Activated naive CD4-positive, alpha-beta T cell treated with anti-CD3 and anti-CD28 coated beads for 36 hours (primary cell): ENCODE results near the gene YWHAQ. TPM values are rescaled to one million over a fixed set of nuclear protein-coding genes. Genes with fewer than 3 reads are reported as not detected.

Experiments used
- CTCF ChIA-PET: fragments of 350-600 bp; sonication (Branson Sonifier 250); formaldehyde crosslinking; loops from one replicate; lab custom pipeline; 2021; ENCODE audit warnings: antibody characterized with exemption; lab: Charles Lee
- DNase-seq: peaks from one replicate; pipeline ENCODE4 v3.0.0-alpha.2; 2020
- H3K27ac Mint-ChIP-seq: one replicate; pipeline ENCODE4 v1.8.0; 2021; ENCODE audit warnings: mild to moderate bottlenecking, mixed read lengths
- H3K27me3 Mint-ChIP-seq: one replicate; pipeline ENCODE4 v1.8.0; 2021; ENCODE audit warnings: low read depth, mixed read lengths
- H3K36me3 Mint-ChIP-seq: one replicate; pipeline ENCODE4 v1.8.0; 2021; ENCODE audit warnings: low read depth, mixed read lengths
- H3K4me1 Mint-ChIP-seq: one replicate; pipeline ENCODE4 v1.8.0; 2021; ENCODE audit warnings: low read depth, mixed read lengths
- H3K4me3 Mint-ChIP-seq: one replicate; pipeline ENCODE4 v1.8.0; 2021; ENCODE audit warnings: mild to moderate bottlenecking, moderate library complexity, mixed read lengths
- H3K9me3 Mint-ChIP-seq: one replicate; pipeline ENCODE4 v1.8.0; 2021; ENCODE audit warnings: mixed read lengths
- intact Hi-C: fragments of 100-400 bp; cut with micrococcal nuclease; formaldehyde crosslinking; loops from one replicate; pipeline ENCODE4 v1.15.1; 2023
- total RNA-seq, 2 experiments: library from RNA; stranded (reverse); gene quantifications; one replicate each; pipeline ENCODE4 v1.2.3, GENCODE V29; 2021

Gene YWHAQ
- total RNA-seq, 2 experiments from 2014 or later, result 248 to 261 TPM

DNA sequence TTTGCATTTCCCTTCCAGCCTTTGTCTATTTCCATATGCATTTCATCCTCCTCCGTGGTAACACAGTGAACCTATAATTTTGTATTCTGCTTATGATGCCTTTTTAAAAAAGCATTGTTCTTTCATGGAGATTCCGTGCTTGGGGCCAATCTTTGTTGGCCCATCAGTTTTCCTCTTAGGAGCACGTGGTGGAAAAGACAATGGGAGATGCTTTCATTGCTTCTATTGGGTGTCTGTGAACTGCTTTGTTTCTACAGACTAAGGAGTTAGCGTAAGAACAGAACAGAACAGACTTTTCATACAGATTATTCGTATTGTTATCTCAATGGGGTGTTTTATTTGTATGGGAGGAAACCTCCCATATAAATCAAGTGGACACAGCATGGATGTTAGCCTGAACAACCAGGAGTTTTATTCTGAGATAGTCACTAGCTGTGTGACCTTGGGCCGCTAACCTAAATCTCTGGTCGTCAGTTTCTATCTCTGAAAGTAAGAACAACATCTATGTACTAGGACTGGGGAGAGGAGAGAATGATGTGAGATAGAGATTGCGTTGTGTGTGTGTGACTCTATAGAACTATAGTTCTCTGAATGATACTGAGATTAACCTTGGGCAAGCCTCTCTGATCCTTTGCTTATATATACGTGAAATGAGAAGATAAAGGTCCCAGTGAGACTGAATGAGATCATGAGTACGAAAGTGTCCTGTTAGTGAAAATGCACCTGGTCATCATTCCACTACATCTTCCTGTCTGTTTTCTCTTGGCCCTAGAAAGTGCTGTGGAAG, 22.9 kb upstream of the YWHAQ start:
- Mint-ChIP-seq H3K4me3 (no peak overlapping the region), H3K27ac (no peak overlapping the region), H3K9me3 (no peaks in the 10 kb centered on the region), H3K36me3 (no peaks in the 10 kb centered on the region), H3K27me3 (no peaks in the 10 kb centered on the region), H3K4me1 (peaks cover 19% of the 10 kb centered on the region)
- CTCF ChIA-PET, result no interaction called here
- intact Hi-C loops, result loop anchor here (2.0 kb wide), 1 partner anchor 99 kb away; no protein-coding TSS in a partner anchor
- no peak for DNase-seq

DNA sequence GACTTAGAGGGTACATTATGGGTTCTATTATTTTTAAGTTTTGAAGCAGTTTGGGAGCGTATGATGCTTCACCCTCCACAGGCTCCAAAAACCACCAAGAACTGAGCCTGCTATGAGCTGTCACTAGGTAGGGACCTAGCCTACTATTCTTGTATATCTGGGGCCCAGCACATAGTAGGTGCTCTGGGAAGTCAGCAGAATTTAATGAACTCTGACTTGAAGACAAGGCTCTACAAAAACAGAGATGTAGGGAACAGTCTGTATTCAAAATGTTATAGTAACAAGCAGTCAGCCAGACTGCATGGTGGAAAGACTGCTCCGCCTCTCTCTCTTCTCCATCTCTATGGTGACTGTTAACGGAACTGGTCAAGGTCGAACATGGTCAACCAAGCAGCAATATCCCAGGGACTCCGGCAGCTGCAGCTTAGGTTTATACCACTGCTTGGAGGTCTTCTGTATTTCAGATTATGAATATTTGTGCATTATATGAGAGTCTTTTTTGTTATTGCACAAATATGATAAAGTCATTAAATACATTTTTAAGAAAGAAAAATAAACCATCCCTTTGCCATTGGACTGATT, 22.2 kb upstream of the YWHAQ start:
- CTCF ChIA-PET, result no interaction called here
- no peak overlapping the region for H3K4me3 Mint-ChIP-seq
- no peaks in the 10 kb centered on the region for H3K9me3 Mint-ChIP-seq
- intact Hi-C loops, result no loop called here
- DNase-seq, result no peak
- no peaks in the 10 kb centered on the region for H3K27me3 Mint-ChIP-seq
- H3K4me1 Mint-ChIP-seq, result peaks cover 19% of the 10 kb centered on the region
- H3K27ac Mint-ChIP-seq, result no peak overlapping the region
- H3K36me3 Mint-ChIP-seq, result no peaks in the 10 kb centered on the region

DNA sequence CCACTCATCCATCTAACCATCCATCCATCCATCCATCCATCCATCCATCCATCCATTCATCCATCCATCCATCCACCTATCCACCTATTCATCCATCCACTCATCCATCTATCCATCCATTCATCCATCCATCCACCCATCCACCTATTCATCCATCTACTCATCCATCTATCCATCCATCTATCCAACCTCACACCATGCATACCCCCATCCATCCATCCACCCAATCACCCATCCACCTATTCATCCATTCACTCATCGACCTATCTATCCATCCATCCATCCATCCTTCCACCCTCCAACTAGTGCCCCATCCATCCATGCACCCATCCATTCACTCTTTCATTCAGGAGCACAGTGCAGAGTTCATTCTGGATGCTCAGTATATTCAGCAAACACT, 21.5 kb upstream of the YWHAQ start:
- no peak for DNase-seq
- intact Hi-C loops, result no loop called here
- Mint-ChIP-seq H3K4me1 (peaks cover 19% of the 10 kb centered on the region), H3K27ac (no peak overlapping the region), H3K9me3 (no peaks in the 10 kb centered on the region), H3K27me3 (no peaks in the 10 kb centered on the region), H3K36me3 (no peaks in the 10 kb centered on the region), H3K4me3 (no peak overlapping the region)
- CTCF ChIA-PET, result no interaction called here

DNA sequence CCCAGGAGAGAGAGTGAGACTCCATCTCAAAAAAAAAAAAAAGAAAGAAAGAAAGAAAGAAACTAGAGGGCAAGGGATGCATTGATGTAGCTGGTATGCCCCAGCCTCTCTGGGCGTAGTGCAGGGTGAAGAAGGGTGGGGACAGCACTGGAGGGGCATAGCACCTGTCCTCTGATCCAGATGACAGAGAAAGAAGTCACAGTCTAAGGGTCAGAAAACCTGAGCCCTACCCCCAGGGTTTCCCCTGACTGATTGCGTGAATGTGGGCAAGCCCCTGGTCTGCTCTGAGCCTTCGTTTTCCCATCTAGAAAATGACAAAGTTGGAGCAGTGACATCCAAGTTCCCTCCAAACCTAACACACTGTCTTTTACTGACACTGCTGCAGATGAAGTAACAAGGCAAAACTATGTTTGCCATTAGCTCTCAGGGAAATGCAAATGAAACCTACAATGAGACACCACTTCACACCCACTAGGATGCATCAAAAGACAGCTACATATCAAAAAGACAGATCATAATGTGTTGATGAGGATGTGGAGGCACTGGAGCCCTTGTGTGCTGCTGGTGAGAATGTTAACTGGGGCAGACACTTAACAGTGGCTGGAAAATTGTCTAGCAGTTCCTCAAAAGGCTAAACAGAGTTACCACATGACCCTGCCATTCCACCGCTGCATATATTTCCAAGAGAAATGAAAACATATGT, 19.5 kb upstream of the YWHAQ start:
- Mint-ChIP-seq H3K9me3 (no peaks in the 10 kb centered on the region), H3K36me3 (no peaks in the 10 kb centered on the region), H3K4me3 (no peak overlapping the region), H3K27me3 (peaks cover 2% of the 10 kb centered on the region), H3K4me1 (peaks cover 5% of the 10 kb centered on the region), H3K27ac (no peak overlapping the region)
- intact Hi-C loops, result no loop called here
- DNase-seq, result peak; percentile 17
- CTCF ChIA-PET, result no interaction called here

- H3K4me1 Mint-ChIP-seq, result no peaks in the 10 kb centered on the region
- CTCF ChIA-PET, result no interaction called here
- intact Hi-C loops, result no loop called here
Measured at GRCh38 chr2:9649261-9649660, 18.5 kb upstream of the YWHAQ start.

GRCh38 chr2:9648821-9649220, 18.0 kb upstream of the YWHAQ start:
- H3K4me3 Mint-ChIP-seq, result no peak overlapping the region
- H3K27me3 Mint-ChIP-seq, result peaks cover 2% of the 10 kb centered on the region
- no peaks in the 10 kb centered on the region for H3K36me3 Mint-ChIP-seq
- CTCF ChIA-PET, result no interaction called here
- DNase-seq, result no peak
- H3K27ac Mint-ChIP-seq, result no peak overlapping the region
- intact Hi-C loops, result no loop called here
- H3K4me1 Mint-ChIP-seq, result no peaks in the 10 kb centered on the region
- no peaks in the 10 kb centered on the region for H3K9me3 Mint-ChIP-seq

More at GRCh38 chr2:9649261-9649660, 18.5 kb upstream of the YWHAQ start:
- no peak overlapping the region for H3K4me3 Mint-ChIP-seq
- no peak overlapping the region for H3K27ac Mint-ChIP-seq
- no peaks in the 10 kb centered on the region for H3K9me3 Mint-ChIP-seq
- H3K36me3 Mint-ChIP-seq, result no peaks in the 10 kb centered on the region
- peaks cover 2% of the 10 kb centered on the region for H3K27me3 Mint-ChIP-seq
- DNase-seq, result no peak

DNA sequence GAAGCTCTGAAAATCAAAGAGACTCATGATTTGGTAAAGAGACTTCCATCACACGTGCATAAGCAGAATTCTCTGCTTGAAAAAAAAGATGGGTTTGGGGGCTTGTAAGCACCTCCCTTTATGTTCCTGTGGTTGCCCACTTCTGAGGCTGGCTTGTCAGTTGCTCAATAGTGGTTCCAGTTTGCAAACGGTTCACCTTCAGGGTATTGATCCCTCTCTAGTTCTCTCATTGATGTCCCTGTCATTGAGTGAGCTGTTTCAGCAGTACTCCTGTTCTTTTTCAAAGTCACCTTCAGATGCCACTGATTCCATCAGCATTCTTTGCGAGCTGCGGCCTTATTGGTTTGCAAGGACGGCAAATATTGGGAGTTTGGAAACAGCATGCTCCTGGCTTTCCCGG, 17.1 kb upstream of the YWHAQ start:
- no peak overlapping the region for H3K27ac Mint-ChIP-seq

GRCh38 chr2:9646196-9647030, 15.6 kb upstream of the YWHAQ start:
- H3K4me1 Mint-ChIP-seq, result peaks cover 4% of the 10 kb centered on the region
- CTCF ChIA-PET, result no interaction called here
- H3K36me3 Mint-ChIP-seq, result no peaks in the 10 kb centered on the region
- no peak overlapping the region for H3K4me3 Mint-ChIP-seq
- intact Hi-C loops, result no loop called here
- peaks cover 2% of the 10 kb centered on the region for H3K27me3 Mint-ChIP-seq
- no peak overlapping the region for H3K27ac Mint-ChIP-seq
- H3K9me3 Mint-ChIP-seq, result no peaks in the 10 kb centered on the region
- no peak for DNase-seq

More for the DNA sequence above, 17.1 kb upstream of the YWHAQ start:
- CTCF ChIA-PET, result no interaction called here
- H3K27me3 Mint-ChIP-seq, result peaks cover 2% of the 10 kb centered on the region
- no peak overlapping the region for H3K4me3 Mint-ChIP-seq
- H3K4me1 Mint-ChIP-seq, result no peaks in the 10 kb centered on the region
- no peak for DNase-seq
- H3K36me3 Mint-ChIP-seq, result no peaks in the 10 kb centered on the region
- intact Hi-C loops, result no loop called here
- no peaks in the 10 kb centered on the region for H3K9me3 Mint-ChIP-seq

- Mint-ChIP-seq H3K4me1 (peaks cover 10% of the 10 kb centered on the region), H3K27ac (no peak overlapping the region), H3K36me3 (no peaks in the 10 kb centered on the region), H3K27me3 (peaks cover 2% of the 10 kb centered on the region), H3K9me3 (no peaks in the 10 kb centered on the region), H3K4me3 (no peak overlapping the region)
- intact Hi-C loops, result no loop called here
- CTCF ChIA-PET, result no interaction called here
- no peak for DNase-seq
Measured at GRCh38 chr2:9644603-9645002, 13.8 kb upstream of the YWHAQ start.

- H3K4me3 Mint-ChIP-seq, result no peak overlapping the region
- H3K27me3 Mint-ChIP-seq, result peaks cover 2% of the 10 kb centered on the region
- CTCF ChIA-PET, result no interaction called here
- no peaks in the 10 kb centered on the region for H3K36me3 Mint-ChIP-seq
- H3K4me1 Mint-ChIP-seq, result peaks cover 10% of the 10 kb centered on the region
- no peak overlapping the region for H3K27ac Mint-ChIP-seq
- intact Hi-C loops, result no loop called here
- no peaks in the 10 kb centered on the region for H3K9me3 Mint-ChIP-seq
- no peak for DNase-seq
Measured at GRCh38 chr2:9644021-9644420, 13.2 kb upstream of the YWHAQ start.

GRCh38 chr2:9641641-9642040, 10.8 kb upstream of the YWHAQ start:
- Mint-ChIP-seq H3K9me3 (no peaks in the 10 kb centered on the region), H3K27me3 (no peaks in the 10 kb centered on the region), H3K4me3 (no peak overlapping the region), H3K27ac (no peak overlapping the region), H3K4me1 (peaks cover 10% of the 10 kb centered on the region), H3K36me3 (no peaks in the 10 kb centered on the region)
- intact Hi-C loops, result no loop called here
- DNase-seq, result peak; percentile 66
- CTCF ChIA-PET, result interaction anchor here (0.7 kb wide), 1 partner anchor 45 kb away, joined by 3 read pairs; no protein-coding TSS in a partner anchor
